ENCODE data around the gene PSMC4. TPM values are rescaled to one million over a fixed set of nuclear protein-coding genes. Genes with fewer than 3 reads are reported as not detected.

The PSMC4 gene
- total RNA-seq, 1 experiment from 2014 or later = 111 TPM

DNA sequence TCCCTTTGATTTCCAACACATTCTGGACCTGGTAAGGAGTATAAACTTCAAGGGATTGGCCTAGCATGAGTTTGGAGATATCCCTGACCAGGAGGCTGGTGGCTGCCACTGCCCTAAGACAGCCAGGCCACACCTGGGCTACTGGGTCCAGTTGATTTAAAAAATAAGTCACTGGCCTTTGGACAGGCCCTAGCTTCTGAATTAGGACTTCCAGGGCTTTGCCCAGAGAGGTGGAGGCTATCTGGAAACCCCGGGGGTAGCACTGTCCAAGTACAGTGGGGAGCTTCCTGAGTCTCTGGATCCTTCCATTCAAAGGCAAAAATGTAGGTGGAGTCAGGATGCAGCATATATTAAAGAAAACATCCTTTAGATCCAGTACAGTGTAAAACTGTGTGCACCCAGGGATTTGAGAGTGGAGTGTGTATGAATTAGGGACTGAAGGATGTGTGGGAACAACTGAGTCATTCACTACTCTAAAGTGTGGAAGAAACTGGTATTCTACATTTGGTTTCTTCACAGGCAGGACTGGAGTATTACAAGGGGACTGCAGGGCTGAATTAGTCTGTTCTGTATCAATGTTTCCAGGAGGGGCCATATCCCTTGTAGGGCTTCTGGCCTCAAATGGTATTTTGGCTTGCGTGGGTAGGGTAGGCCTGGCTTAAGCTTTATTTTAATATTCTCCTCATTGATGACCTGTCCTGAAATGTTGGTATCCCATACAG, 21.8 kb upstream of the PSMC4 start:
- Histone ChIP-seq H4K5ac (ENCODE audit: insufficient read length, low read depth, low read length) (no peak overlapping the region), H3K18ac (ENCODE audit: insufficient read length, low read depth, low read length) (no peak overlapping the region), H3K14ac (ENCODE audit: insufficient read depth, low read length) (no peak overlapping the region), H2AFZ (ENCODE audit: low read length) (no peak overlapping the region), H4K8ac (replicated peaks; ENCODE audit: insufficient read length, low read depth, low read length) (no peak overlapping the region), H3K27ac (ENCODE audit: insufficient read length, low read depth, low read length) (no peak overlapping the region), H3K79me2 (ENCODE audit: insufficient read depth, low read length) (no peaks in the 10 kb centered on the region; the same call in 1 of the 2 replicates), H3K4me2 (ENCODE audit: insufficient read depth, insufficient read length, low read length) (no peak overlapping the region), H3K56ac (ENCODE audit: insufficient read length, low read depth, low read length) (no peak overlapping the region), H3K23ac (ENCODE audit: insufficient read length, low read depth, low read length) (no peak overlapping the region), H3K4me1 (ENCODE audit: insufficient read depth, low read length) (no peaks in the 10 kb centered on the region), H4K91ac (ENCODE audit: insufficient read length, low read depth, low read length) (no peak overlapping the region), H3K27me3 (ENCODE audit: insufficient read depth, low read length) (no peaks in the 10 kb centered on the region), H3K4ac (ENCODE audit: low read depth, low read length) (no peak overlapping the region), H2BK20ac (ENCODE audit: low read depth, low read length, poor library complexity, severe bottlenecking) (no peak overlapping the region), H3K79me1 (ENCODE audit: insufficient read depth, low read depth, low read length, poor library complexity, severe bottlenecking) (no peaks in the 10 kb centered on the region), H2BK5ac (ENCODE audit: insufficient read length, low read length) (no peak overlapping the region), H2BK12ac (ENCODE audit: insufficient read length, low read depth, low read length) (no peak overlapping the region), H3K9ac (ENCODE audit: extremely low read depth, insufficient read length, low read length) (no peak overlapping the region), H2BK120ac (ENCODE audit: low read depth, low read length, poor library complexity, severe bottlenecking) (no peak overlapping the region), H4K20me1 (ENCODE audit: control insufficient read depth, insufficient read depth, insufficient read length) (no peaks in the 10 kb centered on the region), H2BK15ac (ENCODE audit: low read depth, low read length) (no peak overlapping the region), H2AK5ac (ENCODE audit: insufficient read length, low read length) (no peak overlapping the region), H3K23me2 (ENCODE audit: insufficient read length, low read depth, low read length, poor library complexity, severe bottlenecking) (no peaks in the 10 kb centered on the region), H3T11ph (ENCODE audit: low read length) (no peak overlapping the region), H3K9me3 (ENCODE audit: control insufficient read depth, low read depth, low read length) (no peaks in the 10 kb centered on the region)
- no peaks in the 10 kb centered on the region for H3K36me3 Mint-ChIP-seq (ENCODE audit: insufficient read depth in 1 of 3, low read depth in 3 of 3)
- TF ChIP-seq, protein P1, sequence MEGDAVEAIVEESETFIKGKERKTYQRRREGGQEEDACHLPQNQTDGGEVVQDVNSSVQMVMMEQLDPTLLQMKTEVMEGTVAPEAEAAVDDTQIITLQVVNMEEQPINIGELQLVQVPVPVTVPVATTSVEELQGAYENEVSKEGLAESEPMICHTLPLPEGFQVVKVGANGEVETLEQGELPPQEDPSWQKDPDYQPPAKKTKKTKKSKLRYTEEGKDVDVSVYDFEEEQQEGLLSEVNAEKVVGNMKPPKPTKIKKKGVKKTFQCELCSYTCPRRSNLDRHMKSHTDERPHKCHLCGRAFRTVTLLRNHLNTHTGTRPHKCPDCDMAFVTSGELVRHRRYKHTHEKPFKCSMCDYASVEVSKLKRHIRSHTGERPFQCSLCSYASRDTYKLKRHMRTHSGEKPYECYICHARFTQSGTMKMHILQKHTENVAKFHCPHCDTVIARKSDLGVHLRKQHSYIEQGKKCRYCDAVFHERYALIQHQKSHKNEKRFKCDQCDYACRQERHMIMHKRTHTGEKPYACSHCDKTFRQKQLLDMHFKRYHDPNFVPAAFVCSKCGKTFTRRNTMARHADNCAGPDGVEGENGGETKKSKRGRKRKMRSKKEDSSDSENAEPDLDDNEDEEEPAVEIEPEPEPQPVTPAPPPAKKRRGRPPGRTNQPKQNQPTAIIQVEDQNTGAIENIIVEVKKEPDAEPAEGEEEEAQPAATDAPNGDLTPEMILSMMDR (conservative IDR thresholded peaks at IDR 0.05) = no peak
- no peak overlapping the region for H3K4me3 Mint-ChIP-seq
- no peak for DNase-seq
- peak overlapping the region in 1 of 3 experiments; percentile 34; a peak in 1 of 7 replicates for H3K27ac Mint-ChIP-seq
- no CpG with 5 or more reads among the region's 2 CpGs for WGBS (ENCODE audit: extremely low coverage, insufficient read length, low lambda C conversion rate)
- no peaks in the 10 kb centered on the region for H3K27me3 Mint-ChIP-seq (ENCODE audit: low read depth)
- 0 out of 5 replicates have a peak, but pooled peaks cover 0 to 2% of the 10 kb centered on the region in 2 experiments for H3K9me3 Mint-ChIP-seq
- 0 out of 4 replicates have a peak, but pooled peaks cover 0 to 2% of the 10 kb centered on the region in 2 experiments for H3K4me1 Mint-ChIP-seq
